ENCODE measurements around the gene MGST3. TPM values are rescaled to one million over a fixed set of nuclear protein-coding genes. Genes with fewer than 3 reads are reported as not detected.

MGST3 gene
- total RNA-seq, 4 donors from 2014 or later = 319 to 444 (median 396) TPM

- no peak for TF ChIP-seq CTCF (IDR thresholded peaks at IDR 0.05; ENCODE audit: low read depth)
These were observed 14.0 kb upstream of the MGST3 start for GRCh38 chr1:165616987-165617546.

GRCh38 chr1:165619647-165620151, 11.3 kb upstream of the MGST3 start:
- TF ChIP-seq CTCF (IDR thresholded peaks at IDR 0.05; ENCODE audit: low read depth) = no peak

- no peak for TF ChIP-seq CTCF (IDR thresholded peaks at IDR 0.05; ENCODE audit: low read depth)
These were observed 7.4 kb upstream of the MGST3 start for GRCh38 chr1:165623624-165624023.

- TF ChIP-seq CTCF (IDR thresholded peaks at IDR 0.05; ENCODE audit: low read depth) = no peak
These were observed 6.6 kb upstream of the MGST3 start for GRCh38 chr1:165624441-165624840.

GRCh38 chr1:165628147-165628822, 2.7 kb upstream of the MGST3 start:
- TF ChIP-seq CTCF (IDR thresholded peaks at IDR 0.05; ENCODE audit: low read depth) = no peak

- no peak for TF ChIP-seq CTCF (IDR thresholded peaks at IDR 0.05; ENCODE audit: low read depth)
These were observed 1.9 kb upstream of the MGST3 start for GRCh38 chr1:165629151-165629550.

GRCh38 chr1:165629848-165630628, 996 bp upstream of the MGST3 start:
- no peak for TF ChIP-seq CTCF (IDR thresholded peaks at IDR 0.05; ENCODE audit: low read depth)
